Adipose tissue (tissue), 3 donors: ENCODE results near the gene CLEC3A. TPM values are rescaled to one million over a fixed set of nuclear protein-coding genes. Genes with fewer than 3 reads are reported as not detected.
"Not testable (repeated sequence)": the region's sequence is repeated elsewhere in the genome, so short reads cannot be mapped to it uniquely, and the experiment has no call there.

ENCODE experiments used
- H3K27ac ChIP-seq: one replicate; pipeline ENCODE4 v1.5.1; 2013; ENCODE audit warnings: low read depth, low read length
- WGBS, 3 donors: extraction: QIAGEN DNeasy Blood & Tissue Kit; methylation state at CpG; one replicate each; pipeline ENCODE4 v1.1.7; 2013; 5-methylcytosine and 5-hydroxymethylcytosine counted together
- polyA plus RNA-seq, 3 donors: library from polyadenylated mRNA; stranded (reverse); fragments of 200-250 nt; gene quantifications; one replicate each; pipeline ENCODE4 v1.2.3, GENCODE V29; 2013
- donor health status: healthy with polysubstance abuse.
- donor health status: Bipolar disorder and iron deficiency.
- donor health status: healthy.

CLEC3A gene
- not detected for polyA plus RNA-seq

- H3K27ac ChIP-seq, result no peak within 1 kb of the TSS
- WGBS, 3 donors, result 39 to 49% (median 43%) methylated on average over 5 of the region's 5 CpGs
Observed at GRCh38 chr16:78022347-78023060, at the start of gene CLEC3A. TSS of gene CLEC3A (plus strand) at chr16:78022548. CDS start at chr16:78022627, 79 bp downstream.

- 71 to 85% (median 78%) methylated on average over 5 of the region's 5 CpGs for WGBS, 3 donors
- no peak overlapping the region for H3K27ac ChIP-seq
Observed at GRCh38 chr16:77974883-77975282, 47.5 kb upstream of the CLEC3A start.

- WGBS, 3 donors, result 46 to 77% (median 49%) methylated on average over 3 of the region's 3 CpGs
- H3K27ac ChIP-seq, result no peak overlapping the region
Observed at GRCh38 chr16:77975942-77976341, 46.4 kb upstream of the CLEC3A start.

GRCh38 chr16:77977339-77977738, 45.0 kb upstream of the CLEC3A start:
- H3K27ac ChIP-seq, result no peak overlapping the region
- 67 to 70% (median 68%) methylated on average over 5 of the region's 5 CpGs for WGBS, 3 donors

GRCh38 chr16:77985111-77985510, 37.2 kb upstream of the CLEC3A start:
- WGBS, 3 donors, result 86 to 92% (median 90%) methylated on average over 3 of the region's 3 CpGs
- no peak overlapping the region for H3K27ac ChIP-seq

GRCh38 chr16:77986011-77986740, 36.2 kb upstream of the CLEC3A start:
- 89 to 93% (median 92%) methylated on average over 7 of the region's 7 CpGs for WGBS, 3 donors
- no peak overlapping the region for H3K27ac ChIP-seq

GRCh38 chr16:77987810-77988209, 34.5 kb upstream of the CLEC3A start:
- no peak overlapping the region for H3K27ac ChIP-seq
- WGBS, 3 donors, result 13 to 48% (median 43%) methylated on average over 2 of the region's 2 CpGs

GRCh38 chr16:77989846-77990245, 32.5 kb upstream of the CLEC3A start:
- no peak overlapping the region for H3K27ac ChIP-seq
- WGBS, 3 donors, result 60 to 75% (median 70%) methylated on average over 4 of the region's 4 CpGs

GRCh38 chr16:77991701-77992100, 30.6 kb upstream of the CLEC3A start:
- 53 to 69% (median 68%) methylated on average over 4 of the region's 4 CpGs for WGBS, 3 donors
- H3K27ac ChIP-seq, result no peak overlapping the region

- WGBS, 3 donors, result 24 to 33% (median 26%) methylated on average over 2 of the region's 2 CpGs
- not testable (repeated sequence) for H3K27ac ChIP-seq
Observed at GRCh38 chr16:77992381-77992780, 30.0 kb upstream of the CLEC3A start.

- WGBS, 3 donors, result 30 to 44% (median 33%) methylated on average over 6 of the region's 6 CpGs
- no peak overlapping the region for H3K27ac ChIP-seq
Observed at GRCh38 chr16:77993111-77993985, 29.0 kb upstream of the CLEC3A start.

- WGBS, 3 donors, result 79 to 91% (median 88%) methylated on average over 7 of the region's 7 CpGs
- no peak overlapping the region for H3K27ac ChIP-seq
Observed at GRCh38 chr16:77995843-77996455, 26.4 kb upstream of the CLEC3A start.

- H3K27ac ChIP-seq, result no peak overlapping the region
- WGBS, 3 donors, result 62 to 64% (median 63%) methylated on average over 10 of the region's 10 CpGs
Observed at GRCh38 chr16:77998350-77999023, 23.9 kb upstream of the CLEC3A start.

- WGBS, 3 donors, result 57 to 69% (median 60%) methylated on average over 4 of the region's 4 CpGs
Observed at GRCh38 chr16:78001451-78002025, 20.8 kb upstream of the CLEC3A start.

GRCh38 chr16:78002915-78003538, 19.3 kb upstream of the CLEC3A start:
- 17 to 20% (median 17%) methylated on average over 11 of the region's 11 CpGs for WGBS, 3 donors
- H3K27ac ChIP-seq, result no peak overlapping the region

More at GRCh38 chr16:78001451-78002025, 20.8 kb upstream of the CLEC3A start:
- no peak overlapping the region for H3K27ac ChIP-seq

- WGBS, 3 donors, result 76 to 77% (median 76%) methylated on average over 4 of the region's 4 CpGs
- no peak overlapping the region for H3K27ac ChIP-seq
Observed at GRCh38 chr16:78004517-78004916, 17.8 kb upstream of the CLEC3A start.

- 75 to 77% (median 76%) methylated on average over 5 of the region's 5 CpGs for WGBS, 3 donors
- H3K27ac ChIP-seq, result no peak overlapping the region
Observed at GRCh38 chr16:78005881-78006280, 16.5 kb upstream of the CLEC3A start.
